Urinary bladder (tissue), 4 donors: ENCODE results near the gene AHRR. TPM values are rescaled to one million over a fixed set of nuclear protein-coding genes. Genes with fewer than 3 reads are reported as not detected.
"Not testable (repeated sequence)": the region's sequence is repeated elsewhere in the genome, so short reads cannot be mapped to it uniquely, and the experiment has no call there.

Experiments used
- DNase-seq: peaks from one replicate; pipeline ENCODE4 v3.0.0-alpha.2; 2015; ENCODE audit errors: extremely low spot score
- H3K27ac ChIP-seq: one replicate; pipeline ENCODE4 v1.5.1; 2013; ENCODE audit warnings: low read depth, mild to moderate bottlenecking, moderate library complexity
- H3K36me3 ChIP-seq: one replicate; pipeline ENCODE4 v1.6.1; 2013; ENCODE audit warnings: mild to moderate bottlenecking, moderate library complexity; ENCODE audit not compliant: insufficient read depth
- H3K4me1 ChIP-seq: one replicate; pipeline ENCODE4 v1.6.1; 2013; ENCODE audit warnings: mild to moderate bottlenecking, moderate library complexity; ENCODE audit not compliant: insufficient read depth
- H3K4me3 ChIP-seq: one replicate; pipeline ENCODE4 v1.5.1; 2013; ENCODE audit warnings: low read depth, low read length
- WGBS: extraction: QIAGEN DNeasy Blood & Tissue Kit; methylation state at CpG from one replicate; pipeline ENCODE4 v1.1.7; 2013; 5-methylcytosine and 5-hydroxymethylcytosine counted together
- polyA plus RNA-seq: library from polyadenylated mRNA; stranded (reverse); fragments of 200-250 nt; gene quantifications from one replicate; pipeline ENCODE4 v1.2.3, GENCODE V29; 2013
- total RNA-seq: library from RNA; depleted of rRNA; stranded (reverse); fragments of >200 nt; gene quantifications from one replicate; pipeline ENCODE4 v1.2.3, GENCODE V29; 2014
- donor health status: healthy with polysubstance abuse.
- donor health status: healthy.

AHRR gene
- total and polyA plus RNA-seq, 2 donors = 6.5 to 6.7 TPM

DNA sequence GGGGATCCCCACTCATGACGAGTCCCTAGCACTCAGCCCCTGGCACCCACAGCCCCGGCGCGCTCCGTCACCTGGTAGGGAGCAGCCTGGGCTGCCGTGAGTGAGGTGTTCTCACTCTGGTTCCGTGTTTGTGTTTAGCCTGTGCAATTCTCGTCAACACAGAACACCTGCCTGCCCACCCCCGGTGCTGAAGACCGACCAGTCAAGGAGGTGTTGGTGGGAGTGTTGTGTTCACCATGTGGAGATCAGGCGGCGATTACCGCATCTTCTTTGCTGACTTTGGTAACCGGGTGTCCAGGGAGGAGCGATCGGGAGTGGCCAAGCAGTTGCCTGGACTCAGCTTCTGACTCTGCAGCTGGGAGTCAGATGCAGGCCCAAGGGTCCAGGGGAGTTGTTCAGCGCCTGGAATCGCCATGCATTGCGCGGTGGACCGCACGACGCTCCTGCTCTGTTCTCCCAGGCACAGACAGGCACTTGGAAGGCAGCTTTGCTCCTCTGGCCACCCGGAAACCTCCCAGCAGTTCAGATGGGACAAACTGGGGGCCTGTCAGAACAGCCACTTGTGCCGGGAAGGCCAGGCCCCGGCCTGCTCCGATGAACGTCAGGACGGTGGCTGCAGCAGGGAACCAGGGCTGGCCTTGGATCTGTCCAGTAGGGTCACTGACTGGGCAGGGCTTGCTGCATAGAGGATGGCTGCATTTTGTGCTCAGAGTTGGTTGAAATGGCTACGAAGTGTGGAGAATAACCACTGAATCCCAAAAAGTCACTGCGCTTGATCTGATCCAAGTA lies 149.6 kb downstream of the AHRR start:
- Histone ChIP-seq H3K27ac (no peak overlapping the region), H3K4me1 (peaks cover 2% of the 10 kb centered on the region), H3K36me3 (no peaks in the 10 kb centered on the region), H3K4me3 (no peak overlapping the region)
- no peak for DNase-seq
- WGBS = 87% methylated on average over 31 of the region's 31 CpGs

DNA sequence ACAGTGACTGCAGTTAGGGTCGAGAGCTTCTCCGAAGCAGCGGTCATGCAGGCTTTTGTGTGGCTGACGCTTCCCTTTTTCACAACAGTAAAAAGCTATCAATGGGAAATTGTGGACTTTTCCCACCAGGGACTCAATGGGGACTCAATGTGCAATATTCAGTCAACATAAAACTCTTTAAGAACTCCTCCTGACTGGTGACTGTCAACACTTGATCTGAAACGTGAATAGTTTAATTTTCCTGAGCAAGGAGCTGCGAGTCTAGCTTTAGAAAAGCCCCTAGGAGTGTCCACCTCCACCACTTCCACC lies 150.2 kb downstream of the AHRR start:
- H3K27ac ChIP-seq = no peak overlapping the region
- H3K4me3 ChIP-seq = peak overlapping the region; percentile 74
- H3K4me1 ChIP-seq = peaks cover 3% of the 10 kb centered on the region
- no peak for DNase-seq
- 80% methylated on average over 6 of the region's 6 CpGs for WGBS
- no peaks in the 10 kb centered on the region for H3K36me3 ChIP-seq

DNA sequence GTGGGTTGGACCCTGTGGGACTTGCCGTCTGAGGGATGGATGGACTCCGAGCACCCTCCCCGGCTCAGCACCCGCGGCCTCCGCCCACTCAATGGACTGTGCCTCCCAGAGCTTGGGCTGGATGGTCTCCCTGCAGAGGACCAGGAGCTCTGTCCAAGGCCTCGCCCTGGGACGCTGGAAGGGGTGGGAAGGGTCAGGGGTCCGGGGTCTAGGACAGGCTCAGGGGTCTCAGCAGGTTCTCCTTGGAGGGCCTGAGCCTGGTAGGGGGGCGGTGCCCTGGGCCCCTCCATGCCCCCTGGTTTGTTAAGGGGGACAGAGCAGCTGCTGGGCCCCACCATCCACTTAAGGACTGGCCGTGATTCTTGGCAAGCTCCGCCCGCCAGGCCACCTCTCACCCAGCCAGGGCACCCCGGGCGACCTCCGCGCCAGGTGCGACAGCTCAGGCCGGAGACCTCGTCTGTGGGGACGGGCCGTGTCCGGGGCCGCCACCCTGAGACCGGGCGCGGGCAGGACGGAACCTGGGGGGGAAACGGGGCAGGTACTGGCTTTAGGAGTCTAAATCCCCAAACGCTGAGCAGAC lies 150.7 kb downstream of the AHRR start:
- no peaks in the 10 kb centered on the region for H3K36me3 ChIP-seq
- peak overlapping the region; percentile 74 for H3K4me3 ChIP-seq
- peaks cover 3% of the 10 kb centered on the region for H3K4me1 ChIP-seq
- peak overlapping the region; percentile 74 for H3K27ac ChIP-seq
- WGBS = 18% methylated on average over 30 of the region's 30 CpGs
- DNase-seq = no peak

DNA sequence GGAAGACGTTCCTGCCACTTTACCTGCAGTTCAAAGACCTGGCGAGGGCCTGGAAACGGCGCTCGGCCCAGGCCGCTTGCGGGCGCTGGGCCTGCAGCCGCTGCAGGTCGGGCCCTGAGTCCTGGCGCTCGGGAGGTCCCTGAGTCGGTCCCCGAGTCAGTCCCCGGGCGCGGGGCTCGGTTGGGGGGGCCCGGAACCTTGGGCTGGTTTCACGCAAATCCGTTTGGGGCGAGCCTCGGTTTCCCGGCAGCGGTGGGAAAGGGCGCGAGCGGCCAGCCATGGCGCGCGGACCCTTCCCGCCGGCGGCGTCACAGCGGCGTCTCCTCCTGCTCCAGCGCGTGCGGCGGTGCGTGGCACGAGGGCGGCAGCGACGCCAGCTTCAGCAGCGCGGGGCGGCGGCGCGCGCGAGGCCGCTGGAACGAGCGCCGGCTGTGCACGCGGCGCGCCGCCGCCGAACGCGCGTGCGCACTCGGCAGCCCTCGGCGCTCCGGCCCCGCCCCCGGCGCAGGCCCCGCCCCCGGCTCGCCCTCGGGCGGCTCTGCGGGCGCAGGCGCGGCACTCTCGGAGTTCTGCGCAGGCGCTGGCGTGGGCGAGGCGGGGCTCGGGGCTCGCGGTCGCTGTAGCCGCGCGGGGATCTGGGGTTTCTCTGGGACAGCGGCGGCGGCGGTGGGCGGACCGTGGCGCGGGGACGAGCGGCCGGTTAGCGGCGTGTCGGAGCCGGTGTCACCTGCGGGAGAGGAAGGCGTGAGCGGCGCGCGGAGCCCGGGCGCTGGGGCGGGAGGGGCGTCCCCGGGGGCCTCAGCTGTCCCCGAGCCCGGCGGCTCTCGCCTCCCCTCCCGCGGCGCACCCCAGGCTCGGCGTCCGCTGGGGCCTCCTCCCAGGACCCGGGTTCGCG lies 151.4 kb downstream of the AHRR start:
- Histone ChIP-seq H3K27ac (peak overlapping the region; percentile 74), H3K36me3 (no peaks in the 10 kb centered on the region), H3K4me3 (peak overlapping the region; percentile 86), H3K4me1 (peaks cover 3% of the 10 kb centered on the region)
- WGBS = under 1% methylated on average over 134 of the region's 137 CpGs
- no peak for DNase-seq

DNA sequence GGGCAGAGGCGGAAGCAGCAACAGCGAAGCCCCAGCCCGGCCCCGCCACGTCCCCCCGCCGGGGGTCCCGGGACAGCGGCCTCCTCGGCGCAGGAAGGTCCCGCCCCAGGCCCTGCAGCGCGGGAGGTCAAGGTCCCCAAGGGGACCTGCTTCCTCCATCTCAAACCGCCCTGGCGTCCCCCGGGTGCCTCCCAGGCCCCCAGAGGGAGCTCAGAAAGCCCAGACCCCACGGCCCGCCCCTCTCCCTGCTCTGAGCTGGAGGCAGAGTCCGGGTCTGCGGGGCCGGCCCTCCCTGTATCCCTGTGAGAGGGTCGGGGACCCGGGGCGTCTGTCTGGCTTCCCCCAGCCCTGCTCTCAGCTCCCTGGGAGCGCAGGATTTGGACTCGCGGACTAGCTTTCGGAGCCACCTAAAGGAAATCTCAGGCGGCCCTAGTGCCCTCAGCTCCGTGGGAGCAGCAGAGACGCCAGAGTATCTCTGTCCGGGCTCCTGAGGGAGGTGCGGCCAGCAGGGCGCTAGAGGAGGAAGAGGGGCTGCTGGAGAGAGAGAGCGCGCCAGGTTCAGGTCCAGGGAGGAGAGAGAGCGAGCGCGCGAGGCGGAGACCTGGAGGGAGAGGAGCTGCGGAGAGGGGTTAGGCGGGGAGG lies 152.2 kb downstream of the AHRR start:
- DNase-seq = no peak
- H3K27ac ChIP-seq = peak overlapping the region; percentile 31
- peak overlapping the region; percentile 86 for H3K4me3 ChIP-seq
- H3K36me3 ChIP-seq = no peaks in the 10 kb centered on the region
- H3K4me1 ChIP-seq = peaks cover 3% of the 10 kb centered on the region
- under 1% methylated on average over 44 of the region's 44 CpGs for WGBS

DNA sequence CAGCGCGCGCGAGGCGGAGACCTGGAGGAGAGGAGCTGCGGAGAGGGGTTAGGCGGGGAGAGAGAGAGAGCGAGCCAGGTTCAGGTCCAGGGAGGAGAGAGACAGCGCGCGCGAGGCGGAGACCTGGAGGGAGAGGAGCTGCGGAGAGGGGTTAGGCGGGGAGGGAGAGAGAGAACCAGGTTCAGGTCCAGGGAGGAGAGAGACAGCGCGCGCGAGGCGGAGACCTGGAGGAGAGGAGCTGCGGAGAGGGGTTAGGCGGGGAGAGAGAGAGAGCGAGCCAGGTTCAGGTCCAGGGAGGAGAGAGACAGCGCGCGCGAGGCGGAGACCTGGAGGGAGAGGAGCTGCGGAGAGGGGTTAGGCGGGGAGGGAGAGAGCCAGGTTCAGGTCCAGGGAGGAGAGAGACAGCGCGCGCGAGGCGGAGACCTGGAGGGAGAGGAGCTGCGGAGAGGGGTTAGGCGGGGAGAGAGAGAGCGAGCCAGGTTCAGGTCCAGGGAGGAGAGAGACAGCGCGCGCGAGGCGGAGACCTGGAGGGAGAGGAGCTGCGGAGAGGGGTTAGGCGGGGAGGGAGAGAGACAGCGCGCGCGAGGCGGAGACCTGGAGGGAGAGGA lies 152.8 kb downstream of the AHRR start:
- 0% methylated on average over 14 of the region's 50 CpGs for WGBS

DNA sequence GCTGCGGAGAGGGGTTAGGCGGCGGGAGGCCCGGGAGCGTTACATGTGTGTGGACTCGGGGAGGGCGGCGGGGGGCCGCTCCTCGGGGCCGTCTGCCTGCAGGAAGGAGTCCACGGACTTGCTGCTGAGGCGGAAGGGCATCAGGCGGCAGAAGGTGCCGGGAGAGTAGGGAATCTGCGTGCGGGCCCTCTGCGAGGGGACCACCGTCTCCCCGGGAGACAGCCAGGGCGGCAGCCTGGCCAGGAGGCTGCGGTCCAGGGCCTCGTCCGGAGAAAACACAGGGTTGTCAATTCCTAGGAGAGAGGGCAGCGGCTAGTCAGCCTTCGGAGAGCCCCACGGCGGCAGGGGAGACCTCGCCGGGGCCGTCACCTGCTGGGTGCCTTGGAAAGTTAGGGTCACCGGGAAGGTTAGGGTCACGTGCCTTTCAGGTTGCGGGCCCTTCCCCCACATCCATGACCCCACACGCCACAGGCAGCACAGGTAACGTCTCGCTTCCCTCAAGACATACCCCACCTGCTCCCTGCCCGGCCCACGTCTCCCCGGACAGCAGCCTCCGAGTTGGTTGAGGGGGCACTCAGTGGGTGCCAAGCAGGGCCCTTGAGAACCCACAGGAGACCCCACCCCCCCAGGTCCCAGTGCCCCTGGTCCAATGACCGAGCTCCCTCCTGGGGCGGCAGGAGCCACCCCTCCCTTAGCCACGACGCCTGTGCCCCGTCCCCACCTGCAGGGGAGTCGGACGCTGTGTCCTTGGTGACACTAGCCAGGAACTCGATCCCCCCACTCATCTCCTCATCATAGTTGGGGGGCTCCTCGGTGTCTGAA lies 153.5 kb downstream of the AHRR start:
- H3K36me3 ChIP-seq = no peaks in the 10 kb centered on the region
- DNase-seq = no peak
- H3K4me3 ChIP-seq = no peak overlapping the region
- 17% methylated on average over 50 of the region's 50 CpGs for WGBS
- no peak overlapping the region for H3K27ac ChIP-seq
- peaks cover 3% of the 10 kb centered on the region for H3K4me1 ChIP-seq

More for the DNA sequence above, 152.8 kb downstream of the AHRR start:
- not testable (repeated sequence) for H3K36me3 ChIP-seq, DNase-seq, H3K27ac ChIP-seq, H3K4me1 ChIP-seq
- peak overlapping the region; percentile 86 for H3K4me3 ChIP-seq

DNA sequence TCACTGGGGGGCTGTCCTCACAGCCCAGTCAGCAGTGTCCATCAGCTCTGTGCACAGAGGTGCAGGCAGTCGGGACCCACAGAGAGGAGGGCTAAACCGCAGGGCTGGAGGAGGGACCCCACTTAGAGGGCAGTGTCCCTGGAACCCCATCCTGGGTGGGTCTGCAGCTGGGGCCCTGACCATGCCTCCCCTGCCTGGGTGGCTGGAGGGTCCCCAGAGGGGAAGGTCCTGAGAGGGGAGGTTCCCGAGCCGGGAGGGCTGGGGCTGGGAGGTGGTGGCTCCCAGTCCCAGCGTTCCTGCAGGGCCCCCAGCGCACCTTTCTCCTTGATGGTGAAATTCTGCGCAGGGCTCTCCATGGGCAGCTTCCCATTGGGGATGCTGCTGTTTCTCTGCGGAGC lies 154.2 kb downstream of the AHRR start:
- no peak for DNase-seq
- Histone ChIP-seq H3K36me3 (no peaks in the 10 kb centered on the region), H3K4me3 (no peak overlapping the region), H3K27ac (no peak overlapping the region), H3K4me1 (peaks cover 3% of the 10 kb centered on the region)
- 60% methylated on average over 8 of the region's 8 CpGs for WGBS

DNA sequence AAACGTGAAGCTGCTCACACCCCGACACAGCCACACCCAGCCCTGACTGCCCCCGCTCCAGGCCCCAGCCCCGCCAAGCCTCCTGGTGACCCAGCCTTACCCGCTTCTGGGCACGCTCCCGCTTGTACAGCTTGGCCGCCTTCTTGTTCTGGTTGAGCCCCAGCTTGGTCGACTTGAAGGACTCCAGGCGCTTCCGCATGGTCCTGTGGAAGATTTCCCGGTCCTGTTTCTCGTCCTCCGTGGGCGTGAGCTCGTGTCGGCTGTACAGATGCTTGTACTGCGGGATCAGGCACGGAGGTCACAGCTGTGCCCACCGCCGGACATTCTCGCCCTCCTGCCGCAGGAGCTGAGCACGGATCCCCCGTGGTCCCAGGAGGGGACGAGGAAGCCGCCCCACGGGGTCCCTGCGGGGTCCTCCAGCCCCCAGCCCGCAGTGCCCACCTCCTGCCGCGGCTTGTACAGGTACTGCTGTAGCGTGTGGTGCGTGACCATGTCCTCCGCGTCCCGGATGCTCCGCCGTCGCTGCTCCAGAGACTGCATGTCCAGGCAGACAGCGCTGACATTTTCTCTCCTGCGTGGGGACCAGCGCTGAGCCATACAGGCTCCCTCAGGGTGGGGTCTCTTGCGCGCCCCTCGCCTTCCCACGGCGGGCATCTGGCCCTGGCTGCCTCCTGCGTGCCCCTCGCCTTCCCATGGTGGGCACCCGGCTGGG lies 154.7 kb downstream of the AHRR start:
- Histone ChIP-seq H3K4me3 (no peak overlapping the region), H3K36me3 (no peaks in the 10 kb centered on the region), H3K4me1 (peaks cover 3% of the 10 kb centered on the region), H3K27ac (no peak overlapping the region)
- 78% methylated on average over 51 of the region's 51 CpGs for WGBS
- no peak for DNase-seq

DNA sequence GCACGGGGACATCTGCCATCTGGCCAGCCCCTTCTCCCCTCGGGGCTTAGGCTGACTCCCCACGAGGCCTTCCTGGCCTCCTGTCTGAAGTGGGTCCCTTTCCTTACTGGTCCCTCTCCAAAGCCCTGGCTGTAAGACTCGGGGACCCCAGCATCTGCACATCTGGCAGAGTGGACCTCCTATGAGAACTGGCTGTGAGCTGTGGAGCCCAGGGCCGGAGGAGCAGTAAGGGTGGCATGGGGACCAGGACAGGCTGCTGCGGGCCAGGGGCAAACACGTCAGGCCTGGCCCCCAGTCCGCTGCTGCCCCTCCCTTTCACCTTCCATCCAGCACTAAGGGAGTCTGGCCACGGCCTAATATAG lies 155.3 kb downstream of the AHRR start:
- H3K36me3 ChIP-seq = no peaks in the 10 kb centered on the region
- H3K4me3 ChIP-seq = no peak overlapping the region
- 71% methylated on average over 9 of the region's 9 CpGs for WGBS

DNA sequence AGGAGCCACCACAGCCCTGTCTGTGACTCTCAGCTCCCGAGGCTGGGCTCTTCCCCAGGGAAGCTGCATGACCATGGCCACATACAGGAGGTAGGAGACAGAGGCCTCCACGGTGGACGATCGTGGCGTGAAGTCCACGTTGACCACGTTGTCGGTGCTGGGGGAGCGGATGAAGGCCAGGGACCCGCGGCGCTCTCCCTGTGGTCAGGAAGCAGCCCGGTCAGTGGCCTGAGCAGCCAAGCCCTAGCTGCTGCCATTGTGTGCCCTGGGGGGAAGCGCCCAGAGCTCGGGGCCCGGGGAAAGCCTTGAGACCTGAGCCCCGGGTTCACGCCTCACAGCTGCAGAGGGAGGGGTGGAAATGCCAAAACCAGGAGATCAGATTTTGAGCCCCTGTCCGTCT lies 155.7 kb downstream of the AHRR start:
- Histone ChIP-seq H3K36me3 (no peaks in the 10 kb centered on the region), H3K27ac (no peak overlapping the region), H3K4me3 (no peak overlapping the region), H3K4me1 (peaks cover 3% of the 10 kb centered on the region)
- 72% methylated on average over 19 of the region's 19 CpGs for whole genome bisulfite sequencing
- no peak for DNase-seq

More for the DNA sequence above, 155.3 kb downstream of the AHRR start:
- peaks cover 3% of the 10 kb centered on the region for H3K4me1 ChIP-seq
- no peak overlapping the region for H3K27ac ChIP-seq
- no peak for DNase-seq

DNA sequence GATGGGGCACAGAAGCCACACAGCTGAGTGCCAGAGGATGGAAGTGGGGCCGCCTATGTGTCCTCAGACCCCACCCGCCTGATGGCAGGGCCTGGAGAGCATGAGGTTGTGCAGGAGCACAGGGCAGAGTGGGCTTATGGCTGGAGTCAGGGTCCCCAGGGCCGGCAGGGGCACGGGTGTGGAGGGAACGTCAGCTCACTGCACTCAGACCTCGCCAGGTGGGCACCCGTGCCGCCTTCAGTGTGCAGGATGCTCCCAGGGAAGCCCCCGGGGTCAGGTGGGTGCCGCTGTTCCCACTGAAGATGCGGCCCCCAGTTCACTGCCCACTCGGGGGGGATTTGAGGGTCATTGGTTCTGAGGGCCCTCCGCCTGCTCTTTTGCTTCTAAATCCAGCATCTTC lies 156.4 kb downstream of the AHRR start:
- no peak overlapping the region for H3K27ac ChIP-seq
- no peak overlapping the region for H3K4me3 ChIP-seq
- peaks cover 3% of the 10 kb centered on the region for H3K4me1 ChIP-seq
- WGBS = 84% methylated on average over 13 of the region's 13 CpGs
- no peak for DNase-seq
- H3K36me3 ChIP-seq = no peaks in the 10 kb centered on the region
